HFF-Myc (cell line): Measurements from ENCODE around the gene DAB2.

Experiments used
- DNase-seq: peaks from one replicate; pipeline ENCODE4 v3.0.0-alpha.2; 2011; ENCODE audit warnings: low read depth; ENCODE audit errors: extremely low read depth
- H3K4me3 ChIP-seq: replicated peaks from 2 replicates; pipeline ENCODE4 v1.5.1; 2011; ENCODE audit warnings: low read depth, mild to moderate bottlenecking, control low read depth, low read length
- TF ChIP-seq, protein P1 (sequence below): IDR thresholded peaks from 2 replicates; pipeline ENCODE4 v1.5.1; 2012; ENCODE audit warnings: mild to moderate bottlenecking, low read depth, low read length, control low read depth; ENCODE audit errors: missing control alignments

DAB2 gene

DNA sequence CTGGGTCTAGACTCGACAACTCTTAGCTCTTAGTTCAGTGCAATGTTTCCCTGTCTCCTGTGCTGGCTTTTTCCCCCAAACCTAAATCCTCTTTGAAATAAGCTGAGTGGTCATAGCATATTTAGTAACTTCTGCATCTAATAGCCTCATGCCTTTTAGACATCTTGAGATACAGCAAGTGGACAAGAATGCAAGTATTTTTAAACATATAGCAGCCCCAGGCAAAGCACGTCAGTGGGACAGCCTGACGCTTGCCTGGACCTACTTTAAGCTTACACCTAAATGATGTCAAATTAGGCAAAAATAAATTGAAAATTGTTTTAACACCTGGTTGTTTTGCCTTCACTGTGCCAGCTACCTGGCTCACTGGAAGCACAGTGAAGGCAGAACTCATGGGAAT is 68.5 kb downstream of the DAB2 start:
- TF ChIP-seq, protein P1, sequence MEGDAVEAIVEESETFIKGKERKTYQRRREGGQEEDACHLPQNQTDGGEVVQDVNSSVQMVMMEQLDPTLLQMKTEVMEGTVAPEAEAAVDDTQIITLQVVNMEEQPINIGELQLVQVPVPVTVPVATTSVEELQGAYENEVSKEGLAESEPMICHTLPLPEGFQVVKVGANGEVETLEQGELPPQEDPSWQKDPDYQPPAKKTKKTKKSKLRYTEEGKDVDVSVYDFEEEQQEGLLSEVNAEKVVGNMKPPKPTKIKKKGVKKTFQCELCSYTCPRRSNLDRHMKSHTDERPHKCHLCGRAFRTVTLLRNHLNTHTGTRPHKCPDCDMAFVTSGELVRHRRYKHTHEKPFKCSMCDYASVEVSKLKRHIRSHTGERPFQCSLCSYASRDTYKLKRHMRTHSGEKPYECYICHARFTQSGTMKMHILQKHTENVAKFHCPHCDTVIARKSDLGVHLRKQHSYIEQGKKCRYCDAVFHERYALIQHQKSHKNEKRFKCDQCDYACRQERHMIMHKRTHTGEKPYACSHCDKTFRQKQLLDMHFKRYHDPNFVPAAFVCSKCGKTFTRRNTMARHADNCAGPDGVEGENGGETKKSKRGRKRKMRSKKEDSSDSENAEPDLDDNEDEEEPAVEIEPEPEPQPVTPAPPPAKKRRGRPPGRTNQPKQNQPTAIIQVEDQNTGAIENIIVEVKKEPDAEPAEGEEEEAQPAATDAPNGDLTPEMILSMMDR: no peak
- DNase-seq: no peak
- H3K4me3 ChIP-seq: no peak overlapping the region

DNA sequence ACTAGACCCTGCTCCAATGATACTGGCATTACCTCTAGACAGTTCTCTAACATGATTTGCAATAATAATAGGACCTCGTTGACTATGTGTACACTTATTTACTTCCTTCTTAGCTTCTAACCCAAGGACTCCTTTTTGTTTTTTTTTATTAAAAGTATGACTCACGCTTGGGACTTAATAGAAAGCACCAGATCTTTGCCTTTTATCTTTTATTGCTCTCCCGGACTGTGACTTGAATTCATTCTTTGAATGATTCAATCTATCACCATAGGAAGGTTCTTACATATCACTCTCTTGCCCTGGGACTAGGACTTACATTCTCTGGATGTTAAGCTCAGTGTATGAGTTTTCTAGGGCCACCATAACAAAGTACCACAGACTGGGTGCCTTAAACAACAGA is 69.5 kb downstream of the DAB2 start:
- H3K4me3 ChIP-seq: no peak overlapping the region
- no peak for DNase-seq
- TF ChIP-seq, protein P1: no peak

DNA sequence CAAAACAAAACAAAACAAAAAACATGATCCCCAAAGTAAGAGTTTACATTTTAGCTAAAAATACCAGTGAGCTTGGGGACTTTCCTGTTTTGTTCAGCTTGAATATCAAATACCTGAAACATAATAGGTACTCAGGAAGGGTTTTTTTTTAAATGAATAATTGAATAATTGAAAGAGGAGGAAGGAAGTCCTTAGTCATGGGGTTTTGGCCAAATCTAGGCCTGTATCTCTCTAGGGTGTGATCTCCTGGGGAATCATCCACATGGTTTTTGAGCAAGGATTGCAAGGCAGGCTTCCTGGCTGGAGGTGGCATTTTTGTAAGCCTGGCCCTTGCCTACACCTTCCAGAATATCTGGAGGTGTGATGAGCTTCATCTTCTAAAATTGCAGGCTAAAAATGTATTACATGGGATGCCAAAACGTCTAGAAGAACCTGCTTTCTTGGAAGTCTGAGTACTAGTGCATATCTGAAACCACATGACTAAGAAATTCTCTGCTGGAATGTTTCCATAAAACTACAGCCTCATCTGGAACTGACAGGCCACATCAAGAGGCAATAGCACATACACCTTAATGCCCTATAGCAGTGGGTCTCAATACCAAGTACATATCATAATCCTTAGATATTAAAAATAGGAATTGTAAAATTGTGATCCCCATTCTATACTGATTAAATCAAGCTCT is 70.9 kb downstream of the DAB2 start:
- TF ChIP-seq, protein P1: no peak
- no peak overlapping the region for H3K4me3 ChIP-seq
- no peak for DNase-seq

DNA sequence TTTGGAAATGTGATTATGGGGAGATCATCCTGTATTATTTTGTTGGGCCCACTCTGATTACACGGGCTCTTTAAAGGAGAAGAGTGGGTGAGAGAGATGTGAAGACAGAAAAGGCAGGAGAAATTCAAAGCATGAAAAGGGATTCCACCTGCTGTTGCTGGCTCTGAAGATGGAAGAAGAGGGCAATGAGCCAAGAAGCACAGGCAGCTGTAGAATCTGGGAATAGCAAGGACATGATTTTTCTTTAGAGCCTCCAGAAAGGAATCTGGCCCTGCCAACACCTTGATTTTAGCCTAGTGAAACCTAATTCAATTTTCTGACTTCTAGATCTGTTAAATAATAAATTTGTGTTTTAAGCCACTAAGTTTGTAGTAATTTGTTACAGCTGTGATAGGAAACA is 71.8 kb downstream of the DAB2 start:
- no peak for DNase-seq
- TF ChIP-seq, protein P1: no peak
- no peak overlapping the region for H3K4me3 ChIP-seq

DNA sequence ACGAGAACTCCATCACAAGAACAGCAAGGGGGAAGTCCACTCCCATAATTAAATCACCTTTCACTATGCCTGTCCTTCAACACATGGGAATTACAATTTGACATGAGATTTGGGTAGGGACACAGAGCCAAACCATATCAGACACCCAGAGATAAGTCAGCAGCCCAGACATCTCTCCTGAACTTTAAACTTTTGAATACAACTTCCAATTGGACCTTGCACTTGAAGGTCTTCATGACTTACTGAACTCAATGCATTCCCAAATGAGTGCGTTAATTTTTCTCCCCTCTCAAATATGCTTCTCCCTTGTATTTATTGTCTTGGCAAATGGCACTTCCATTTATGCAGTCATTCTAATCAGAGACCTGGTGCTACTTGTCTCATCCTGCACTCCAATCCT is 72.6 kb downstream of the DAB2 start:
- H3K4me3 ChIP-seq: no peak overlapping the region
- TF ChIP-seq, protein P1: no peak
- DNase-seq: no peak

DNA sequence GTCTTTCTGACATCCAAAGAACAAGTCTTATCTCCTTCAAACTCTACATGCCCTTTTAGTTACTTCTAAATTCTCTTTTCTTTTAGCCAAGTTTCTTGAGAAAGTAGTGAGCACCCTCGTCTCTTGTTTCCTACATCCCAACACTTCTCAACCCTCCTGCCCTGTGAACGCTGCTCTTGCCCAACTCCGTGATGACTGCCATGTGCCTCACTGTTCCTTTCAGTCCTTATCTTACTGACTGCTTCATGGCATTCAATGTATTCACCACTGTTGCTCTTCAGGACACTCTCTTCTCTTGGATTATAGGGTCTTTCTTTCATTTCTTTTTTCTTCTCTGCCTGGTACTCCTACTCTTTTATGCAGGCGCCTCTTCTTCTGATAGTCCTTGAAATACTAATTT is 75.3 kb downstream of the DAB2 start:
- no peak for DNase-seq
- TF ChIP-seq, protein P1: no peak
- H3K4me3 ChIP-seq: no peak overlapping the region

DNA sequence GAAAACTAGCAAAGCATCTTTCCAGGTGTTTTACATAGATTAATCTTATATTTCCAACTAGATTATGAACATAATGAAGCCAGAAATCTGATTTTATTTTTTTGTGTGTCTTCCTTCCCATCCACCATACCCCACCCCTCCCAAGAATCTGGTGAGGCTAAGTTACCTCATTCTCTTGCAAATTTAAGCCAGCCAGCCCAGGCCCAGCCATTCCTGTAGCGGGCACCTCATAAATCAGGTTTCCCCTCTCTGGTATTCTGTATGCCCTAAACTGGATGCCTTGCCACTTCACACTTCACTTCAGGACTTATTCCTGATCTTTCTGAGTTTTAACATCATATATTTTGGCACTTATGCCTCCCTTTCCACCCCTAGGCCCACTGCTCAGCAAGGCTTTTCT is 82.3 kb downstream of the DAB2 start:
- DNase-seq: no peak
- TF ChIP-seq, protein P1: no peak
- no peak overlapping the region for H3K4me3 ChIP-seq
